HEK293 (cell line): ENCODE data around the gene B3GALNT1.

ENCODE experiments used
- KLF9 ChIP-seq: fragments of 450-650 bp; formaldehyde crosslinking; IDR thresholded peaks from 2 replicates; pipeline ENCODE4 v1.5.1; 2016; ENCODE audit warnings: missing biosample characterization, missing genetic modification characterization, low read depth
- MYNN ChIP-seq: fragments of 450-650 bp; formaldehyde crosslinking; IDR thresholded peaks from 2 replicates; pipeline ENCODE4 v1.5.1; 2016; ENCODE audit warnings: missing biosample characterization, missing genetic modification characterization, borderline replicate concordance
- TCF7L2 ChIP-seq: IDR thresholded peaks from 2 replicates; pipeline ENCODE4 v1.6.1; 2011; ENCODE audit warnings: low read depth, mild to moderate bottlenecking, inconsistent platforms, low read length, moderate library complexity, borderline replicate concordance
- WT1 ChIP-seq: fragments of 450-650 bp; formaldehyde crosslinking; IDR thresholded peaks from 2 replicates; pipeline ENCODE4 v1.5.1; 2016; ENCODE audit warnings: missing biosample characterization, missing genetic modification characterization
- ZFP41 ChIP-seq: fragments of 450-650 bp; formaldehyde crosslinking; IDR thresholded peaks from 2 replicates; pipeline ENCODE4 v1.5.1; 2016; ENCODE audit warnings: missing biosample characterization, missing genetic modification characterization, borderline replicate concordance
- ZNF114 ChIP-seq: fragments of 450-650 bp; formaldehyde crosslinking; IDR thresholded peaks from 2 replicates; pipeline ENCODE4 v1.5.0; 2017; ENCODE audit warnings: missing biosample characterization, missing genetic modification characterization
- ZNF274 ChIP-seq, 2 experiments: fragments of 200-500 bp in 1 of 2; fragments of 450-650 bp in 1 of 2; sonication (Bioruptor generic) in 1 of 2; formaldehyde crosslinking in 1 of 2; IDR thresholded peaks; 2 replicates each; pipeline versions ENCODE4 v1.5.1 to v1.6.1; 2014 to 2016; ENCODE audit warnings: borderline replicate concordance in 1 of 2, inconsistent platforms in 1 of 2, low read length in 1 of 2, missing biosample characterization in 1 of 2, missing genetic modification characterization in 1 of 2
- ZNF37A ChIP-seq: fragments of 450-650 bp; IDR thresholded peaks from 2 replicates; pipeline ENCODE4 v1.5.1; 2018; ENCODE audit warnings: missing biosample characterization, missing genetic modification characterization
- ZNF585B ChIP-seq: fragments of 450-650 bp; formaldehyde crosslinking; IDR thresholded peaks from 2 replicates; pipeline ENCODE4 v1.5.1; 2016; ENCODE audit warnings: missing biosample characterization, missing genetic modification characterization
- ZNF768 ChIP-seq: fragments of 450-650 bp; formaldehyde crosslinking; IDR thresholded peaks from 2 replicates; pipeline ENCODE4 v1.5.1; 2018; ENCODE audit warnings: missing biosample characterization, mild to moderate bottlenecking, missing genetic modification characterization
- ZNF785 ChIP-seq: fragments of 450-650 bp; formaldehyde crosslinking; IDR thresholded peaks from 2 replicates; pipeline ENCODE4 v1.5.1; 2016; ENCODE audit warnings: missing biosample characterization, missing genetic modification characterization
- TF ChIP-seq, protein P1 (sequence below): fragments of 450-650 bp; formaldehyde crosslinking; IDR thresholded peaks from 2 replicates; pipeline ENCODE4 v1.5.1; 2016; ENCODE audit warnings: missing biosample characterization, missing genetic modification characterization
- TF ChIP-seq, protein P2 (sequence below): fragments of 450-650 bp; formaldehyde crosslinking; IDR thresholded peaks from 2 replicates; pipeline ENCODE4 v1.5.1; 2016; ENCODE audit warnings: missing biosample characterization, missing genetic modification characterization

DNA sequence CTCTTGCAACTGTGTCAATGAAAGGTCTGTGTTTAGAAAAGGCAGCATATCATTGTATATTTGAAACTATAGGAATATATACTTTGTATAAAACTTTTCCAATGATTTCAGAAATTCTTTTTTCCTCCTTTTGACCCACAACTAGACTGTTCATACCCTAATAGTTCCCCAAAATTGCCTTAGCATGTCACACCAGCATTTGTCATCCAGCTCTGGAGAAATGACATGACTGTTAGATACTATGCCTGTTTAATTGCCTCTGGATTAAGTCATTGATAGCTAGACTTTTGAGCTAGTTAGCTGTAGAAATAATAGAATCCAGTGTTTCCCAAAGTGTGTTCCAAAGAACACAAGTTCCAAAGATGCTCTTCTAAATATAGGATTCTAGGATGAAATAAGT, 32.4 kb downstream of the B3GALNT1 start:
- TF ChIP-seq TCF7L2 (no peak), WT1 (no peak), ZNF768 (tag by site-specific recombination) (no peak), ZFP41 (tag by site-specific recombination) (no peak), KLF9 (tag by site-specific recombination) (no peak), ZNF785 (no peak), MYNN (tag by site-specific recombination) (no peak), ZNF114 (tag by site-specific recombination) (no peak), ZNF37A (tag by site-specific recombination) (no peak), ZNF274 (IDR thresholded peaks at IDR 0.05; ENCODE audit: low read length) (no peak), ZNF274 (tag by site-specific recombination; IDR thresholded peaks at IDR 0.05; ENCODE audit: borderline replicate concordance) (no peak), ZNF585B (tag by site-specific recombination) (no peak)
- TF ChIP-seq, protein P1, sequence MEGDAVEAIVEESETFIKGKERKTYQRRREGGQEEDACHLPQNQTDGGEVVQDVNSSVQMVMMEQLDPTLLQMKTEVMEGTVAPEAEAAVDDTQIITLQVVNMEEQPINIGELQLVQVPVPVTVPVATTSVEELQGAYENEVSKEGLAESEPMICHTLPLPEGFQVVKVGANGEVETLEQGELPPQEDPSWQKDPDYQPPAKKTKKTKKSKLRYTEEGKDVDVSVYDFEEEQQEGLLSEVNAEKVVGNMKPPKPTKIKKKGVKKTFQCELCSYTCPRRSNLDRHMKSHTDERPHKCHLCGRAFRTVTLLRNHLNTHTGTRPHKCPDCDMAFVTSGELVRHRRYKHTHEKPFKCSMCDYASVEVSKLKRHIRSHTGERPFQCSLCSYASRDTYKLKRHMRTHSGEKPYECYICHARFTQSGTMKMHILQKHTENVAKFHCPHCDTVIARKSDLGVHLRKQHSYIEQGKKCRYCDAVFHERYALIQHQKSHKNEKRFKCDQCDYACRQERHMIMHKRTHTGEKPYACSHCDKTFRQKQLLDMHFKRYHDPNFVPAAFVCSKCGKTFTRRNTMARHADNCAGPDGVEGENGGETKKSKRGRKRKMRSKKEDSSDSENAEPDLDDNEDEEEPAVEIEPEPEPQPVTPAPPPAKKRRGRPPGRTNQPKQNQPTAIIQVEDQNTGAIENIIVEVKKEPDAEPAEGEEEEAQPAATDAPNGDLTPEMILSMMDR (tag by site-specific recombination), result no peak
- TF ChIP-seq, protein P2, sequence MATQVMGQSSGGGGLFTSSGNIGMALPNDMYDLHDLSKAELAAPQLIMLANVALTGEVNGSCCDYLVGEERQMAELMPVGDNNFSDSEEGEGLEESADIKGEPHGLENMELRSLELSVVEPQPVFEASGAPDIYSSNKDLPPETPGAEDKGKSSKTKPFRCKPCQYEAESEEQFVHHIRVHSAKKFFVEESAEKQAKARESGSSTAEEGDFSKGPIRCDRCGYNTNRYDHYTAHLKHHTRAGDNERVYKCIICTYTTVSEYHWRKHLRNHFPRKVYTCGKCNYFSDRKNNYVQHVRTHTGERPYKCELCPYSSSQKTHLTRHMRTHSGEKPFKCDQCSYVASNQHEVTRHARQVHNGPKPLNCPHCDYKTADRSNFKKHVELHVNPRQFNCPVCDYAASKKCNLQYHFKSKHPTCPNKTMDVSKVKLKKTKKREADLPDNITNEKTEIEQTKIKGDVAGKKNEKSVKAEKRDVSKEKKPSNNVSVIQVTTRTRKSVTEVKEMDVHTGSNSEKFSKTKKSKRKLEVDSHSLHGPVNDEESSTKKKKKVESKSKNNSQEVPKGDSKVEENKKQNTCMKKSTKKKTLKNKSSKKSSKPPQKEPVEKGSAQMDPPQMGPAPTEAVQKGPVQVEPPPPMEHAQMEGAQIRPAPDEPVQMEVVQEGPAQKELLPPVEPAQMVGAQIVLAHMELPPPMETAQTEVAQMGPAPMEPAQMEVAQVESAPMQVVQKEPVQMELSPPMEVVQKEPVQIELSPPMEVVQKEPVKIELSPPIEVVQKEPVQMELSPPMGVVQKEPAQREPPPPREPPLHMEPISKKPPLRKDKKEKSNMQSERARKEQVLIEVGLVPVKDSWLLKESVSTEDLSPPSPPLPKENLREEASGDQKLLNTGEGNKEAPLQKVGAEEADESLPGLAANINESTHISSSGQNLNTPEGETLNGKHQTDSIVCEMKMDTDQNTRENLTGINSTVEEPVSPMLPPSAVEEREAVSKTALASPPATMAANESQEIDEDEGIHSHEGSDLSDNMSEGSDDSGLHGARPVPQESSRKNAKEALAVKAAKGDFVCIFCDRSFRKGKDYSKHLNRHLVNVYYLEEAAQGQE (tag by site-specific recombination), result no peak
